PFSK-1 (cell line): ENCODE results near the gene OPCML.

Experiments used
- FOXP2 ChIP-seq: optimal IDR thresholded peaks from 2 replicates; pipeline ENCODE3; 2011; ENCODE audit warnings: borderline replicate concordance, control low read depth, inconsistent platforms; ENCODE audit not compliant: insufficient read depth; ENCODE audit errors: extremely low read length, extremely low read depth
- POLR2AphosphoS5 ChIP-seq: IDR thresholded peaks from 2 replicates; pipeline ENCODE4 v1.6.1; 2012; ENCODE audit warnings: low read depth, mild to moderate bottlenecking, control low read depth, low read length, moderate library complexity
- SIN3A ChIP-seq: IDR thresholded peaks from 2 replicates; pipeline ENCODE4 v1.6.1; 2012; ENCODE audit warnings: mild to moderate bottlenecking, low read length, moderate library complexity, borderline replicate concordance; ENCODE audit not compliant: insufficient read depth
- TAF1 ChIP-seq: IDR thresholded peaks from 2 replicates; pipeline ENCODE4 v1.6.1; 2012; ENCODE audit warnings: low read length, control low read depth, borderline replicate concordance; ENCODE audit not compliant: insufficient read depth
- TF ChIP-seq, protein P1 (sequence below), 2 experiments: IDR thresholded peaks; 2 replicates each; pipeline versions ENCODE4 v1.6.1 to v1.8.0; 2011 to 2012; ENCODE audit warnings: low read depth in 2 of 2, low read length in 2 of 2, control low read depth in 1 of 2, inconsistent platforms in 1 of 2, mild to moderate bottlenecking in 1 of 2, moderate library complexity in 1 of 2; ENCODE audit not compliant: insufficient read depth in 1 of 2

The OPCML gene

GRCh38 chr11:132607575-132607974 lies 924.7 kb downstream of the OPCML start:
- TF ChIP-seq FOXP2 (no peak), POLR2AphosphoS5 (no peak), TAF1 (no peak), SIN3A (no peak)
- TF ChIP-seq, protein P1, sequence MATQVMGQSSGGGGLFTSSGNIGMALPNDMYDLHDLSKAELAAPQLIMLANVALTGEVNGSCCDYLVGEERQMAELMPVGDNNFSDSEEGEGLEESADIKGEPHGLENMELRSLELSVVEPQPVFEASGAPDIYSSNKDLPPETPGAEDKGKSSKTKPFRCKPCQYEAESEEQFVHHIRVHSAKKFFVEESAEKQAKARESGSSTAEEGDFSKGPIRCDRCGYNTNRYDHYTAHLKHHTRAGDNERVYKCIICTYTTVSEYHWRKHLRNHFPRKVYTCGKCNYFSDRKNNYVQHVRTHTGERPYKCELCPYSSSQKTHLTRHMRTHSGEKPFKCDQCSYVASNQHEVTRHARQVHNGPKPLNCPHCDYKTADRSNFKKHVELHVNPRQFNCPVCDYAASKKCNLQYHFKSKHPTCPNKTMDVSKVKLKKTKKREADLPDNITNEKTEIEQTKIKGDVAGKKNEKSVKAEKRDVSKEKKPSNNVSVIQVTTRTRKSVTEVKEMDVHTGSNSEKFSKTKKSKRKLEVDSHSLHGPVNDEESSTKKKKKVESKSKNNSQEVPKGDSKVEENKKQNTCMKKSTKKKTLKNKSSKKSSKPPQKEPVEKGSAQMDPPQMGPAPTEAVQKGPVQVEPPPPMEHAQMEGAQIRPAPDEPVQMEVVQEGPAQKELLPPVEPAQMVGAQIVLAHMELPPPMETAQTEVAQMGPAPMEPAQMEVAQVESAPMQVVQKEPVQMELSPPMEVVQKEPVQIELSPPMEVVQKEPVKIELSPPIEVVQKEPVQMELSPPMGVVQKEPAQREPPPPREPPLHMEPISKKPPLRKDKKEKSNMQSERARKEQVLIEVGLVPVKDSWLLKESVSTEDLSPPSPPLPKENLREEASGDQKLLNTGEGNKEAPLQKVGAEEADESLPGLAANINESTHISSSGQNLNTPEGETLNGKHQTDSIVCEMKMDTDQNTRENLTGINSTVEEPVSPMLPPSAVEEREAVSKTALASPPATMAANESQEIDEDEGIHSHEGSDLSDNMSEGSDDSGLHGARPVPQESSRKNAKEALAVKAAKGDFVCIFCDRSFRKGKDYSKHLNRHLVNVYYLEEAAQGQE (IDR thresholded peaks at IDR 0.05; ENCODE audit: insufficient read depth in 1 of 2, low read depth in 2 of 2, low read length in 2 of 2) = no peak

GRCh38 chr11:132605825-132606570 lies 926.3 kb downstream of the OPCML start:
- TF ChIP-seq POLR2AphosphoS5 = no peak
- no peak for TF ChIP-seq TAF1
- no peak for TF ChIP-seq SIN3A
- TF ChIP-seq FOXP2 = no peak
- TF ChIP-seq, protein P1 (IDR thresholded peaks at IDR 0.05; ENCODE audit: insufficient read depth in 1 of 2, low read depth in 2 of 2, low read length in 2 of 2) = no peak

DNA sequence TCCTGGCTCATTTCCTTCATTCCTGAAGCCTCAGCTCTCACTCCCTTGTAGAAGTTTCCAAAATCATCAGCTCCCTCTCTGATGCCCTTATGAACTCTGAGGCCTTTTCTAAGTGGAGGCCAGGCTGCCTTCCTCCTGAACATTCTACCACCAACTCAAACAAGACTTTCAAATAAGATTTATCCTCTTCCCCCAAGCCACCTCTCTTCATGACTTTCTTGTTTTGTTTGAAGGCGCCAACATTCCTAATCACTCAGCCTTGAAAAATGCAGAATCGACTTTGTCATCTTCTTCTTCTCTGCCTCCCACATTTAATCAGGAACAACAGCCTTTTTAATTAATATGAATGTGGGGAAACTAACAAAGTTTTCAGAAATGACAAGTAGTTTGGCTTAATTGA lies 927.9 kb downstream of the OPCML start:
- no peak for TF ChIP-seq FOXP2
- TF ChIP-seq, protein P1 (IDR thresholded peaks at IDR 0.05; ENCODE audit: insufficient read depth in 1 of 2, low read depth in 2 of 2, low read length in 2 of 2) = no peak
- TF ChIP-seq SIN3A = no peak
- no peak for TF ChIP-seq POLR2AphosphoS5
- no peak for TF ChIP-seq TAF1

DNA sequence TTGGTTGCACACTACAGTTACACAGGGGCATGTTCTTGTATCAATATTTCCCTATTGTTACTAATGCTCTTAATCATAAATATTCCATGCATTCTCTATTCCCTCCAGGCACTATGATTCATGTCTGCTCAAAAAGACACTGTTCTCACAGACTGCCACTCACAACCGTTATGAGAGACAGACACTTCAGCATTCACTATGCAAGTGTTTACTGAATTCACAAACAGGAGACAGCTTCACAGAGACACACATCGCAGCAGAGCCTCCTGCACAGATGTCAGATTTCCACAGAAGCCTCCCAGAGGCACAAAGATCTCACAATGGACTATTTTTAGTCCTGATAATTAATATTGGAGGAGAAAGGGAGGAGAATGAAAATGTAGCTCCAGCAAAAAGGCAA lies 930.4 kb downstream of the OPCML start:
- TF ChIP-seq FOXP2 (no peak), SIN3A (no peak), POLR2AphosphoS5 (no peak), TAF1 (no peak)
- TF ChIP-seq, protein P1 (IDR thresholded peaks at IDR 0.05; ENCODE audit: insufficient read depth in 1 of 2, low read depth in 2 of 2, low read length in 2 of 2) = no peak

- no peak for TF ChIP-seq SIN3A
- TF ChIP-seq TAF1 = no peak
- TF ChIP-seq POLR2AphosphoS5 = no peak
- TF ChIP-seq FOXP2 = no peak
- TF ChIP-seq, protein P1 (IDR thresholded peaks at IDR 0.05; ENCODE audit: insufficient read depth in 1 of 2, low read depth in 2 of 2, low read length in 2 of 2) = no peak
These were observed 936.6 kb downstream of the OPCML start for GRCh38 chr11:132595711-132596134.
